ENCODE data around the gene DYNLT3.

DNA sequence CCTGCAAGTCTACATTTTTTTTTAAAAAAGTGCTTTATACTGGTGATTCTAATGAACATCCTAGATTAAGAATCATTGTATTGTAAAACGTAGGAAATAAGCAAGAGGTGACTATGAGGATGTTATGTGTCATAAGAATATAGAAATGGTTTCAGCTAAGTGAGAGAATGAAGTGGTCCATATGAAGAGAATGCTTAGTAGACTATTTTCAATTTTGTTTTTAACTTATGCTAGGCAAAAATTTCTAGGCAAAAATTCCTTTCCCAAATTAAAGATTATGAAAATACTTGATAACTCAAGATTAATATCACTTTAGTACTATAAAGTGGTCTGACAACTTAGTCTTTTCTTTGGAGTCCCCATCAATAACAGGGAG is 825 bp downstream of the DYNLT3 start:
- TF ChIP-seq POLR2AphosphoS5 (IDR thresholded peaks at IDR 0.05; ENCODE audit: low read depth, low read length) (no peak), POLR2A (IDR thresholded peaks at IDR 0.05; ENCODE audit: low read depth, low read length) (no peak), TAF1 (IDR thresholded peaks at IDR 0.05; ENCODE audit: low read depth, low read length) (no peak), POU2F2 (IDR thresholded peaks at IDR 0.05; ENCODE audit: low read depth, low read length) (no peak)

All from GM12891 (cell line).